Testis (tissue), 2 donors: ENCODE measurements around the gene DOK1.

Experiments used
- CTCF ChIP-seq, 3 experiments: fragments of 450-650 bp in 2 of 3; fragments of 200-600 bp in 1 of 3; sonication (generic) in 1 of 3; IDR thresholded peaks; one replicate each; pipeline ENCODE4 v1.5.1; 2016 to 2019; ENCODE audit warnings: antibody characterized with exemption in 3 of 3, mild to moderate bottlenecking in 2 of 3, moderate library complexity in 1 of 3
- POLR2A ChIP-seq: fragments of 450-650 bp; IDR thresholded peaks from one replicate; pipeline ENCODE4 v1.6.1; 2017; ENCODE audit warnings: antibody characterized with exemption, mild to moderate bottlenecking, moderate library complexity

DNA sequence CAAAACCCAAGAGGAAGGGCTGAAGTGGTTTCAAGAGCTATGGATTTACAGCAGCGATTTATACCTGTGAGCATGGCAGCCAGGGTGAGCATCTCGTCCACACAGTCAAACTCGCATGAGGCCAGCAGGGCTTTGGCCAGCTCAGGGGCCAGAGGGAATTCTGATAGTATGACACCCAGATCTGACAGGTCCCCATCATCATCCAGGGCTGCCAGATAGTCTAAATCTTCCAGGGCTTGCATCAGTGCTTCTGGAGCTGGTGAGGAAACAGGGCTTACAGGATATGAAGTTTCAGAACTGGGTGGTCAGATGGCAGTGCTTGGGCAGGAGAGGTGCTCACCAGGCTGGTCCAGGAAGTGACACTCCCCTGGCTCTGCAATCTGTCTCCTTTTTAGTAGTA lies 32.0 kb upstream of the DOK1 start:
- TF ChIP-seq CTCF (IDR thresholded peaks at IDR 0.05) = no peak
- no peak for TF ChIP-seq POLR2A
